Keratinocyte (primary cell): Measurements from ENCODE around the gene ATAD1. TPM values are rescaled to one million over a fixed set of nuclear protein-coding genes. Genes with fewer than 3 reads are reported as not detected.

Experiments
- DNase-seq: peaks from one replicate; pipeline ENCODE4 v3.0.0-alpha.2; 2011; ENCODE audit warnings: low read depth, missing footprints, low spot score
- FAIRE-seq: peaks from 2 replicates; lab custom pipeline; 2011; peaks lifted over from hg19 to GRCh38; lab: Jason Lieb, UNC
- H2AFZ ChIP-seq: 2 replicates; pipeline ENCODE4 v1.6.0; 2012; ENCODE audit warnings: low read length, control low read depth, inconsistent platforms; ENCODE audit not compliant: control insufficient read depth
- H3K27ac ChIP-seq: 2 replicates; pipeline ENCODE4 v1.5.1; 2011; ENCODE audit warnings: low read length; ENCODE audit not compliant: control insufficient read depth, insufficient read depth
- H3K27me3 ChIP-seq: 3 replicates; pipeline ENCODE4 v1.6.0; 2011; ENCODE audit warnings: low read length; ENCODE audit not compliant: control insufficient read depth, insufficient read depth; ENCODE audit errors: extremely low read depth
- H3K36me3 ChIP-seq, 2 experiments: 2 replicates in 1 of 2; 3 replicates in 1 of 2; pipeline ENCODE4 v1.5.1; 2011; ENCODE audit warnings: low read length in 2 of 2, mild to moderate bottlenecking in 1 of 2; ENCODE audit not compliant: control insufficient read depth in 2 of 2, insufficient read depth in 2 of 2; ENCODE audit errors: extremely low read depth in 1 of 2
- H3K4me1 ChIP-seq: 3 replicates; pipeline ENCODE4 v1.5.1; 2011; ENCODE audit warnings: low read length; ENCODE audit not compliant: control insufficient read depth, insufficient read depth; ENCODE audit errors: extremely low read depth
- H3K4me2 ChIP-seq: 3 replicates; pipeline ENCODE4 v1.6.0; 2011; ENCODE audit warnings: low read depth, low read length; ENCODE audit not compliant: control insufficient read depth, insufficient read depth; ENCODE audit errors: extremely low read depth
- H3K4me3 ChIP-seq, 3 experiments: fragments of 200-600 bp in 1 of 3; sonication (generic) in 1 of 3; 2 replicates in 2 of 3; 3 replicates in 1 of 3; pipeline ENCODE4 v1.5.1; 2011 to 2016; ENCODE audit warnings: low read length in 3 of 3, mild to moderate bottlenecking in 3 of 3, control low read depth in 2 of 3, inconsistent platforms in 1 of 3, low read depth in 1 of 3, mixed read lengths in 1 of 3, mixed run types in 1 of 3, moderate library complexity in 1 of 3; ENCODE audit not compliant: control insufficient read depth in 2 of 3, insufficient read depth in 2 of 3; ENCODE audit errors: extremely low read depth in 1 of 3
- H3K79me2 ChIP-seq: 2 replicates; pipeline ENCODE4 v1.6.0; 2012; ENCODE audit warnings: low read length; ENCODE audit not compliant: control insufficient read depth, insufficient read depth
- H3K9ac ChIP-seq: 3 replicates; pipeline ENCODE4 v1.6.0; 2011; ENCODE audit warnings: low read length; ENCODE audit not compliant: control insufficient read depth, insufficient read depth; ENCODE audit errors: extremely low read depth
- H3K9me1 ChIP-seq: 3 replicates; pipeline ENCODE4 v1.6.0; 2011; ENCODE audit warnings: low read length; ENCODE audit not compliant: control insufficient read depth, insufficient read depth; ENCODE audit errors: extremely low read depth
- H3K9me3 ChIP-seq: 2 replicates; pipeline ENCODE4 v1.5.1; 2012; ENCODE audit warnings: low read depth, low read length; ENCODE audit not compliant: control insufficient read depth
- H4K20me1 ChIP-seq: 3 replicates; pipeline ENCODE4 v1.6.0; 2011; ENCODE audit warnings: low read length; ENCODE audit not compliant: control insufficient read depth, insufficient read depth; ENCODE audit errors: extremely low read depth
- EZH2 ChIP-seq: IDR thresholded peaks from one replicate; pipeline ENCODE4 v1.6.1; 2012; ENCODE audit warnings: inconsistent platforms, mild to moderate bottlenecking, low read length, moderate library complexity
- dilution Hi-C: fragments of 300-500 bp; cut with MboI; formaldehyde crosslinking; loops from one replicate; pipeline ENCODE4 v1.7.0; 2020; ENCODE audit warnings: low sequenced_read_pairs; ENCODE audit not compliant: extremely low pct_ligation_motif_present
- polyA plus RNA-seq, 5 experiments: library from polyadenylated mRNA; depleted of rRNA in 3 of 5; stranded (reverse) in 3 of 5; stranded (forward) in 1 of 5; unstranded in 1 of 5; fragments of >200 nt; gene quantifications; 1 replicate in 1 of 5; 2 replicates in 3 of 5; 3 replicates in 1 of 5; pipeline versions ENCODE4 v1.2.1 to v1.2.3, GENCODE V29; 2011 to 2012; ENCODE audit warnings: missing spikeins in 2 of 5, low read depth in 1 of 5, low replicate concordance in 1 of 5
- TF ChIP-seq, protein P1 (sequence below), 3 experiments: IDR thresholded peaks in 1 of 3; conservative IDR thresholded peaks in 1 of 3; optimal IDR thresholded peaks in 1 of 3; 2 replicates in 2 of 3; 3 replicates in 1 of 3; pipeline versions ENCODE3 to v1.5.1; 2011; ENCODE audit warnings: low read length in 3 of 3, mild to moderate bottlenecking in 3 of 3, moderate library complexity in 2 of 3, control low read depth in 1 of 3, inconsistent platforms in 1 of 3; ENCODE audit not compliant: insufficient read depth in 2 of 3; ENCODE audit errors: extremely low read depth in 1 of 3

The ATAD1 gene
- polyA plus RNA-seq, 1 donor (not counting 4 experiments of a cell fraction or from before 2014, with no cell fraction given), result 51.0 TPM

DNA sequence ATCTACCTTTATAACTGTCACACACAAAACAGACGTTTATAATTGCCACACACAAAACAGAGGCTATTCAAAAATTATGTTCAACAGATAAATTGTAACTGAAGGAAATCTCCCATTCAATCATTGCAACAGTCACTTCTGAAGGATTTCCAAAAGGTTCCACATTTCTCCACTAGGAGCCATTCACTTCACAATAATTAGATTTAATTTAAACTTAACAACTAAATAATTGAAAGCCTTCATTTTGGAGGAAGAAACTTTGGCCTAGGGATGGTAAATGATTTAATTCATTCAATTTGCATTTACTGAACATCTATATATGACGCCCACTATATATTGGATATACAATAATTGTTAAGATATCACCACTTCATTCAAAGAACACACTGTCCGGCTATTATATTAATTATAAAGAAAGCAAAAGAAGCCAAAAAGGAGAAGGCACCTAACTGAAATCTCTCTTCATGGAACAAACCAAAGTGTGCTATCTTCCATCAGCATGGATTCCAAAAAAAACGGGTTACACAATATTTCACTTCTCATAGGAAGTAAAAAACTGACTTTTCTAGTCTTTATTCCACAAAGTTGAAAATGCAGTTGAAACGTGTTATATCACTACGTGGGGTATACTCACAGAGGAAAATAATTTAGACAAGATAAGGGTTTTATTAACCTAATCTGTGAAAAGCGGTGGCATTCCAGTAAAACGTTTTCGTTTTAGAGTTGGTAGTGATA is 1.7 kb downstream of the ATAD1 start:
- DNase-seq (no peak), FAIRE-seq (peak; percentile 51)
- Histone ChIP-seq H3K27ac (peak overlapping the region; percentile 39), H3K4me2 (peak overlapping the region; percentile 99), H3K36me3 (peaks cover 0 to 3% of the 10 kb centered on the region in 2 experiments), H3K9ac (no peak overlapping the region), H3K79me2 (peaks cover 65% of the 10 kb centered on the region), H2AFZ (no peak overlapping the region), H3K27me3 (no peaks in the 10 kb centered on the region), H3K9me1 (peaks cover 3% of the 10 kb centered on the region), H4K20me1 (no peaks in the 10 kb centered on the region), H3K4me3 (peak overlapping the region; percentile 75 to 98 (median 98)), H3K9me3 (no peaks in the 10 kb centered on the region), H3K4me1 (peaks cover 23% of the 10 kb centered on the region)
- TF ChIP-seq EZH2, result no peak
- TF ChIP-seq, protein P1, sequence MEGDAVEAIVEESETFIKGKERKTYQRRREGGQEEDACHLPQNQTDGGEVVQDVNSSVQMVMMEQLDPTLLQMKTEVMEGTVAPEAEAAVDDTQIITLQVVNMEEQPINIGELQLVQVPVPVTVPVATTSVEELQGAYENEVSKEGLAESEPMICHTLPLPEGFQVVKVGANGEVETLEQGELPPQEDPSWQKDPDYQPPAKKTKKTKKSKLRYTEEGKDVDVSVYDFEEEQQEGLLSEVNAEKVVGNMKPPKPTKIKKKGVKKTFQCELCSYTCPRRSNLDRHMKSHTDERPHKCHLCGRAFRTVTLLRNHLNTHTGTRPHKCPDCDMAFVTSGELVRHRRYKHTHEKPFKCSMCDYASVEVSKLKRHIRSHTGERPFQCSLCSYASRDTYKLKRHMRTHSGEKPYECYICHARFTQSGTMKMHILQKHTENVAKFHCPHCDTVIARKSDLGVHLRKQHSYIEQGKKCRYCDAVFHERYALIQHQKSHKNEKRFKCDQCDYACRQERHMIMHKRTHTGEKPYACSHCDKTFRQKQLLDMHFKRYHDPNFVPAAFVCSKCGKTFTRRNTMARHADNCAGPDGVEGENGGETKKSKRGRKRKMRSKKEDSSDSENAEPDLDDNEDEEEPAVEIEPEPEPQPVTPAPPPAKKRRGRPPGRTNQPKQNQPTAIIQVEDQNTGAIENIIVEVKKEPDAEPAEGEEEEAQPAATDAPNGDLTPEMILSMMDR (optimal IDR thresholded peaks at IDR 0.05 in 1 of 3, IDR thresholded peaks at IDR 0.05 in 1 of 3, conservative IDR thresholded peaks at IDR 0.05 in 1 of 3; ENCODE audit: extremely low read depth in 1 of 3, insufficient read depth in 2 of 3, low read length in 3 of 3), result no peak
- dilution Hi-C loops, result no loop called here

DNA sequence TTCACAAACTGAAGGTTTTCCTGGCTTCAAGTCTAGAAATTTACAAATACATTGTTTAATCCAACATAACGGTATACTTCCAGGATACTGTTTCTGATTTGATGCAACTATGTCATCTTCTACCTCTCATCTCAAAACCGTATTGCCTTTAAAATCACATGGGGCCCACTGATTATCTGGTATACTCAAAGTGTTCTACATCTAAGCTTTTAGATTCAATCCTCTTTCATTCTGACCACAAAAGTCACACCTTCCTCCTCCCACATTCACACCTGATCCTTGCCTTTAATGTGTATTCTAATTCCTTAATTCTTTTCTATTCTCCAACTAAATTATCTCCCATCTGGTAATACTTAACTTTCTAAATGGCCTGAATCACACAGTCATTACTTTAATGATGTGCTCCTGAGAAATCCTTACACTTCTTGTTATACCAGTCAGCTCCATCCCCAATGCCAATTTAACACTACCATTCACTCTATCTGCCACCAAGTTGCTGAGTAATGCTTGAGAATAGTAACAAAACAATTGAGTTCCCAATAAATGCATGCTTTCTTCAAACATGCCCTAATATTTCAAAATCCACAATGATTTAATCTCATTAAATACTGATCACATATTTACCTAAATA is 13.0 kb downstream of the ATAD1 start:
- no peak for DNase-seq
- no peaks in the 10 kb centered on the region for H3K4me1 ChIP-seq
- no peak overlapping the region for H3K4me2 ChIP-seq
- H3K79me2 ChIP-seq, result peaks cover 71% of the 10 kb centered on the region
- H3K27me3 ChIP-seq, result no peaks in the 10 kb centered on the region
- H3K27ac ChIP-seq, result no peak overlapping the region
- H3K9ac ChIP-seq, result no peak overlapping the region
- no peak for TF ChIP-seq EZH2
- TF ChIP-seq, protein P1 (optimal IDR thresholded peaks at IDR 0.05 in 1 of 3, IDR thresholded peaks at IDR 0.05 in 1 of 3, conservative IDR thresholded peaks at IDR 0.05 in 1 of 3; ENCODE audit: extremely low read depth in 1 of 3, insufficient read depth in 2 of 3, low read length in 3 of 3), result no peak
- peaks cover 1 to 5% of the 10 kb centered on the region in 2 experiments for H3K36me3 ChIP-seq
- H2AFZ ChIP-seq, result no peak overlapping the region
- dilution Hi-C loops, result no loop called here
- no peak overlapping the region for H3K4me3 ChIP-seq
- no peaks in the 10 kb centered on the region for H4K20me1 ChIP-seq
- no peaks in the 10 kb centered on the region for H3K9me3 ChIP-seq
- H3K9me1 ChIP-seq, result no peaks in the 10 kb centered on the region
- FAIRE-seq, result no peak
